VCaP (cell line): ENCODE data around the gene KRTAP5-6.
"Not testable (repeated sequence)": the region's sequence is repeated elsewhere in the genome, so short reads cannot be mapped to it uniquely, and the experiment has no call there.

ENCODE experiments used
- H3K27ac ChIP-seq: fragments of 450-650 bp; 2 replicates; pipeline ENCODE4 v1.5.1; 2017
- TF ChIP-seq, protein P1 (sequence below): fragments of 450-650 bp; conservative IDR thresholded peaks from 2 replicates; pipeline ENCODE4 v1.5.1; 2017; ENCODE audit warnings: mild to moderate bottlenecking, moderate library complexity

The KRTAP5-6 gene

DNA sequence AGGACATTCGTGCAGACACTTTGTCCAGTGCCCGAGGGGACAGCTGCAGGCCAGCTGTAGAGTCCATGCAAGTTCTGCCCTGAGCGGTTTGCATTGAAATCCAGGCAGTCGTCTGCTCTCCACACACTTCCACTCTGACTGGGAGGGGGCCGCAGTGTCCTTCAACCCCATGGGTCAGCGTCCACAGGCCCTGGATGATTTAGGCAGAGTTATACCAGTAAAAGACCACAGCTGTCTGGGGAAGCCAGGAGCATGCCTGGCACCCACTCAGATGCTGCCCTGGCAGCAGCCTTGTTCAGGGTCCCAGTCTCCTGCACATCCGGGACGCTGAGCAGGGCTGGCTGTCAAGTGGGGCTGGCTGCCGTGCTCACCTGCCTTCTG, 40.9 kb upstream of the KRTAP5-6 start:
- TF ChIP-seq, protein P1, sequence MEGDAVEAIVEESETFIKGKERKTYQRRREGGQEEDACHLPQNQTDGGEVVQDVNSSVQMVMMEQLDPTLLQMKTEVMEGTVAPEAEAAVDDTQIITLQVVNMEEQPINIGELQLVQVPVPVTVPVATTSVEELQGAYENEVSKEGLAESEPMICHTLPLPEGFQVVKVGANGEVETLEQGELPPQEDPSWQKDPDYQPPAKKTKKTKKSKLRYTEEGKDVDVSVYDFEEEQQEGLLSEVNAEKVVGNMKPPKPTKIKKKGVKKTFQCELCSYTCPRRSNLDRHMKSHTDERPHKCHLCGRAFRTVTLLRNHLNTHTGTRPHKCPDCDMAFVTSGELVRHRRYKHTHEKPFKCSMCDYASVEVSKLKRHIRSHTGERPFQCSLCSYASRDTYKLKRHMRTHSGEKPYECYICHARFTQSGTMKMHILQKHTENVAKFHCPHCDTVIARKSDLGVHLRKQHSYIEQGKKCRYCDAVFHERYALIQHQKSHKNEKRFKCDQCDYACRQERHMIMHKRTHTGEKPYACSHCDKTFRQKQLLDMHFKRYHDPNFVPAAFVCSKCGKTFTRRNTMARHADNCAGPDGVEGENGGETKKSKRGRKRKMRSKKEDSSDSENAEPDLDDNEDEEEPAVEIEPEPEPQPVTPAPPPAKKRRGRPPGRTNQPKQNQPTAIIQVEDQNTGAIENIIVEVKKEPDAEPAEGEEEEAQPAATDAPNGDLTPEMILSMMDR, result no peak
- no peak overlapping the region for H3K27ac ChIP-seq

DNA sequence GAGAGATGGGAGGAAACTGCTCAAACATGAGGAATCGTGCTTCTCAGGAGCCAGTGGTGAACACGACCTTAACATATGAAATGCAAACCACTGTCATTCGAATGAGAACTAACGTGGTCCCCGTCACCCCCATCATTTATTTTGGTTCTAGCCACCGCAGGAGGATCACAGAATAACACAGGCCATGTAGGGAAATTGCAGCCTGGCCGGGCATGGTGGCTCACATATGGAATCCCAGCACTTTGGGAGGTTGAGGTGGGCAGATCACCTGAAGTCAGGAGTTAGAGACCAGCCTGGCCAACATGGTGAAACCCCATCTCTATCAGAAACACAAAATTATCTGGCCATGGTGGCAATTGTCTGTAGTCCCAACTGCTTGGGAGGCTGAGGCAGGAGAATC, 40.3 kb upstream of the KRTAP5-6 start:
- no peak overlapping the region for H3K27ac ChIP-seq
- TF ChIP-seq, protein P1, result no peak

DNA sequence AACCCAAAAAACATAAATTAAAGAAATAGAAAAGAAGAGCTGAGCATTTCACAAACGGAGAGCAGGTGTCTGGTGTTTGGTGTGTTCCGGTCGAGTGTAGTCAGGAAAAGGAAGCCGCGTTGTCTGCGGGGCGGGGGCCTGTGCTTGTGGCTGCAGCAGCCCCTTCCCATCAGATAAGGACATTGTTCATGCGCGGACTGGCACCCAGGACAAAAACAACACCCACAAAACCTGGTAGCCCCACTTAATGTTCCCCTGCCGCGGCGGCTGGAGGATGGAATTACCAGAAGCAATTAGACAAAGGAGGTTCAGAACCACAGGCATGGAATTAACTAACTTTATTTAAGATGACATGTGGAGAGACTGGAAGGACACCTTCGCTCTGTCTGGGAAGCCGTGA, 37.5 kb upstream of the KRTAP5-6 start:
- TF ChIP-seq, protein P1, result no peak
- H3K27ac ChIP-seq, result no peak overlapping the region

DNA sequence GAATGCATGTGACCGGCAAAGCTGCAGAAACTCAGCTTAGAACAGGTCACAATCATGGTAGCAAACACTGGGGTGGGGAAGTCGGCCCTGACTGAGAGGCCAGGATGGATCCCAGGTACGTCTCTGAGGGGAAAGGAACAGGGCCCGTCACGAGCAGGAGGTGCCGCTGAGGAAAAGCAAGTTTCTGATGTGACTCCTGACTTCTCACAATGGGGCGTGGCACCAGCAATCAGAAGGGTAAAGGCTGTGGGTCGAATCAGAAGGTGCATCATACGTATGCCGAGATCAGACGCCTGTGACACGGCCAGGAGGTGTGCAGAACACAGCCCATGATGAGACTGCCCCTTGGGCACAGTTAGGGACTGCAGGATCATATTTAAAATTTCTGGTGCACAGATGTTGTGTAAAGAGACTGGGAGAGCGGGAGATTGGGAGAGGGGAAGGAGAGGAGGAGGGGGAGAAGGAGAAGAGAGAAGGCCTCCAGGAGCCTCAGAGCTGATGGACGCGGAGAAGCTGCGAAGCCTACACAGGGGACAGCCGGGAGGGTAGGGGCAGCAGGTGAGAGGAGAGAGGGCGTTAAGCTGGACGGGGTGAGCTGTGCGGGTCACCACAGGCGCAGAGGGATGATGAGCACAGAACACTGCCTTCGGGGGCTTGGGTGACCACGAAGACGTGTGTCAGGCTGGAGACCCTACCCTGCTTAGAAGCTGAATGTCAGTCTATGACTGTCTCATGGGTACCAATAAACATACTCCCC, 36.7 kb upstream of the KRTAP5-6 start:
- TF ChIP-seq, protein P1, result no peak

DNA sequence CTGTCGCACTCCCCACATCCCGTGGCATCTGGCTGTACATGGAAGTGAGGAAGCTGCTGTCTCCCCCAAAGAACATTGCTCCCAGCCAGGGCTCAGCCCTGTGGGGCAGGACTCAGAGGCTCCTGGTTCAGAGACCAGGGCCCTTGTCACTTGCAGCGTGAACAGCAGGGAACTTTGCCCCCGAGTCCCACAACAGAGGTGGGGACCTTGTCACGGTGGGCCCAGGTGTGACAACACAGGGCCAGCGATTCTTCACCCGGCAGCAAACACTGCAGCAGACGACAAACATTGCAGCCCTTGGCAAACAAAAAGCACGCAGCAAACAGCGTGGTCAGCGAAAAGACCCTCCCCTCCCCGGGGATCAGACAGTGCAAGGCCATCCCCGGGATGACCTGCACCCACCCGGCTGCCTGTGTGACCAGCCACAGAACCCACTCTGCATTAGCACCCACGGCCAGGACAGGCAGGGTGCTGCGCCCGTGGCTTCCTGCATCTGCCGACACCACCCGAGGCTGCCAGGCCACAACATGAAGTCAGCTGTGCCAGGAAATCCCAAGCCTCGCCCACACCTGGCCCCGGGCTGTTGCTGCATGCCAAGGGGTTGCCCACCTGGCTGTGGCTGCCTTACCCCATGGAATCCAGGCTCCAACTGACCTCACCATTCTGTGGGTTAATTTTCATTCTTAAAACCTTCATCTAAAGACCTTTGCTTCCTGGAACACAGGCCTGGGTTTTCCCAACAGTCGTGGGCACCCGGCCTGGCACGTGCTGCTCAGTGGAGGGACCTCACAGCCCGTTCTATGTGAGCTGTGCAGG, 35.3 kb upstream of the KRTAP5-6 start:
- H3K27ac ChIP-seq, result not testable (repeated sequence)

More for the DNA sequence above, 36.7 kb upstream of the KRTAP5-6 start:
- H3K27ac ChIP-seq, result no peak overlapping the region

DNA sequence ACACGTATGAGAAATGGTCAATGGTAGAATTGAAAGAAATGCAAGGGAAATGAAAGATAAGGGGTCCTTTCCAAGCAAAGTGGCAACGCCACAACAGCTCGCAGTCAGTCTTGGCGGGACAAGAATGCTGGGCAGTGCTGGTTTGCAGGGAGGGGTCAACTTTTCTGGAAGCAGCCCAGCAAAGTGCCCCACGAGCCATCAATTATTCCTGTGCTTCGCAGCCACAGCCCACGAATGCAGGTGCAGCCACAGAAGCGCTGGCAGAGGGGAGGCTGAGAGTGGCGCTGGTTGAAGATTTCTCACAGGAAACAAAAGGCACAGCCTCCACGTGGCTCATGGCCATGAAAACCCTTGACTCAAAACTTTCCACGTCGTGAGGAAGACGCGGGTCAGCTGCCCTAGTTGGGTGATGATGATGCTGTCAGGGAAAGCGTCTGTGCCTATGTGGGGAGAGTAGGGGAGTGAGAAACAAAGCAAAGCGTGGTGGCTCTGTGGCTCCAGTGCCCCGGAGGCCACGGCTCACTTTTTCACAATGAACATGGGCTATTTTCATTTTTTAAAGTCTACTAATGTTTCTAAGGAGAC, 34.2 kb upstream of the KRTAP5-6 start:
- H3K27ac ChIP-seq, result not testable (repeated sequence)

DNA sequence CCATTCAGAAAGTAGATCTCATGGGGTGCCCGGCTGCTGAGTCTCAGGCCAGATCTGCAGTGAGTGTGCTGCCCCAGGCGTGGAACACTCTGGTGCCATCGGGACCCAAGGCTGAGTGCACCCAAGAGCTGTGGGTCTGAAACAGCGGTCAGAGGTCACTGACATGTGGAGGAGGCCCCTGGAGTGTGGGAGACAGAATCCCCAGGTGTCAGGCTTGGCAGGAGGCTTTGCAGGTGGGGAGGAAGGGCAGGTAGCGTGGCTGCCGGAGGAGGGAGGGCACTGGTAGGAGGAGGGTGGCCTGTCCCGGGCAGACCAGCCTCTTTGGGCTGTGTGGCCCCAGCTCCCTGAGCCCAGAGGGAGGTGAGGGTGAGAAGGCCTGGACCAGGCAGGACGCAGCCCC, 31.7 kb upstream of the KRTAP5-6 start:
- H3K27ac ChIP-seq, result no peak overlapping the region
- TF ChIP-seq, protein P1, result no peak

DNA sequence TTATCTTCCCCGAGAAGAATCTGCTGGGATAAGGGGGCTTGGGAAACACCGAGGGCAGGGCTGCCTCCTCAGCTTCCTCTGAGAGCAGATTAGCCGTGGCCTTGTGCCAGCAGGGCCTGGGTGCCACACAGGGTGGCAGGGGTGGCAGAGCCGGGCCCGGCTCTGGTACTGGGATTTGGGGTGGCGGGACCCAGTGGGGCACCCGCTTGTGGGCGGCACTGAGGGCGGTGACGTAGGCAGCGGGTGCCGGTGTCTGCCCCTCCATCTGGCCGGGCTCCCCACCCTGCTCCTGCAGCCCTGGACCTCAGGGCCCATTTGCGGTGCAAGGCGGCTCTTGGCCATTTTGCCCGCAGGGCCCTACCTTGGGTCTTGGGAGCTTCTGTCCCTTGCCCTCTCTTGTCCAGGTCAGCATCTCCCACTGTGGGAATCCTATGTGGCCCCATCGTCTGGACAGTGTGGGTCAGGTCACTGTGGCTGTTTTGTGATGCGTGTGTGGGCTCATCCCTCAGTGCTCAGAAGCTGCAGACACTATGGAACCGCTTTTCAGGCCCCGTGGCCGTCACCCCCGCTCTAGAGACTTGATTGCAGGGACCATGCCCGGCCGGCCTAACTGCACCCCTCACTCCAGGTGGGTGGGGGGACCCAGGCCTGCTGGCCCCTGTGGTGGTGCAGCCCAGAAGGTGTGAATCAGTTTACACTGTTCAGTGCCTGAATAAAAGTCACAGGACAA, 29.7 kb upstream of the KRTAP5-6 start:
- TF ChIP-seq, protein P1, result no peak
- no peak overlapping the region for H3K27ac ChIP-seq
